HFF-Myc (cell line): ENCODE measurements around the gene PNPLA1.

ENCODE experiments used
- DNase-seq: peaks from one replicate; pipeline ENCODE4 v3.0.0-alpha.2; 2011; ENCODE audit warnings: low read depth; ENCODE audit errors: extremely low read depth
- H3K4me3 ChIP-seq: replicated peaks from 2 replicates; pipeline ENCODE4 v1.5.1; 2011; ENCODE audit warnings: low read depth, mild to moderate bottlenecking, control low read depth, low read length
- TF ChIP-seq, protein P1 (sequence below): IDR thresholded peaks from 2 replicates; pipeline ENCODE4 v1.5.1; 2012; ENCODE audit warnings: mild to moderate bottlenecking, low read depth, low read length, control low read depth; ENCODE audit errors: missing control alignments

PNPLA1 gene

DNA sequence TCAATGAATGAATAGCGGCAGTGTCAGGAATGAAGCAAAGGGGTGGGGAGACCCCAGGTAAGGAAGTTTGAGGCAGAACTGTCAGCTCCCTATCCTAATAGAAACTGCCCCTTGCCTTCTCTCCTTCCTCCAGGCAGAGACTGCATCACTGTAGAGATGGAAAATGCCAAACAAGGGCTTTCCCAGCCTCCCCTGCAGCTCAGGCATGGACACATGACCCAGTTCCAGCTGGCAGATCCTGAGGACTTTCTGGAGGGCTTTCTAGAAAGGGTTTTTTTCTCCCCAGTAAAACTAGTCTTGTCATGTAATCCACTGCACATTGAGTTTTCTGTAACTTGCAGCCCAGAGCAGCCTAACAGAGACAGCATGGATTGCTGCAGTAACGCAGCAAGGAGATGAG is 17.9 kb upstream of the PNPLA1 start:
- H3K4me3 ChIP-seq = no peak overlapping the region
- TF ChIP-seq, protein P1, sequence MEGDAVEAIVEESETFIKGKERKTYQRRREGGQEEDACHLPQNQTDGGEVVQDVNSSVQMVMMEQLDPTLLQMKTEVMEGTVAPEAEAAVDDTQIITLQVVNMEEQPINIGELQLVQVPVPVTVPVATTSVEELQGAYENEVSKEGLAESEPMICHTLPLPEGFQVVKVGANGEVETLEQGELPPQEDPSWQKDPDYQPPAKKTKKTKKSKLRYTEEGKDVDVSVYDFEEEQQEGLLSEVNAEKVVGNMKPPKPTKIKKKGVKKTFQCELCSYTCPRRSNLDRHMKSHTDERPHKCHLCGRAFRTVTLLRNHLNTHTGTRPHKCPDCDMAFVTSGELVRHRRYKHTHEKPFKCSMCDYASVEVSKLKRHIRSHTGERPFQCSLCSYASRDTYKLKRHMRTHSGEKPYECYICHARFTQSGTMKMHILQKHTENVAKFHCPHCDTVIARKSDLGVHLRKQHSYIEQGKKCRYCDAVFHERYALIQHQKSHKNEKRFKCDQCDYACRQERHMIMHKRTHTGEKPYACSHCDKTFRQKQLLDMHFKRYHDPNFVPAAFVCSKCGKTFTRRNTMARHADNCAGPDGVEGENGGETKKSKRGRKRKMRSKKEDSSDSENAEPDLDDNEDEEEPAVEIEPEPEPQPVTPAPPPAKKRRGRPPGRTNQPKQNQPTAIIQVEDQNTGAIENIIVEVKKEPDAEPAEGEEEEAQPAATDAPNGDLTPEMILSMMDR = no peak
- DNase-seq = no peak

DNA sequence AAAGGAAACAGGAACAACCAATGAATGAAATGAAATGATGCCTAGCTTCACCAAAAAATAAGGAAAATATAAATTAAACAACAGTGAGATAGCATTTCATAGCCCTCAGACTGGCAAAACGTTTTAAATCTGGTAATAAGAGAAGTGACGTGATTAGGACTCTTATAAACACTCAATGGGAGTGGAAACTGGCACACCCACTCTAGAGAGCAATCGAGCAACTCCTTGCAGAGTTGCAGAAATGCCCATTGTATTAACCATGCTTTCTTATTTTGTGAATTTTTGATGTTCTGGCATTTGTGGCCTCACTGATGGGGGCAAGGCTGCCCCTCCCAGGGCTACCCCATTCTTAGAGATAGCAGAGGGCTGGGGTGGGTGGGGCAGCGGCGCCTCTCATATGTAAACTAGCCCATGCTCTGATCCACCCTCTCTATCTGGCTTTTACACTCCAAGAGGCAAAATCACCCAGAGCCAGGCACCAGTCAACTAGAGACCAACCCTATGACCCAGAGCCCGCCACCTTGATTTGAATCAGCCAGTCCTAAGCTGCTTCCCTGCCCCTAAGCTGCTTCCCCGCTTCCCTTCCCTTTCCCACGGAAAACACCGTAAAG is 6.4 kb upstream of the PNPLA1 start:
- TF ChIP-seq, protein P1 = no peak
- no peak overlapping the region for H3K4me3 ChIP-seq
- no peak for DNase-seq

DNA sequence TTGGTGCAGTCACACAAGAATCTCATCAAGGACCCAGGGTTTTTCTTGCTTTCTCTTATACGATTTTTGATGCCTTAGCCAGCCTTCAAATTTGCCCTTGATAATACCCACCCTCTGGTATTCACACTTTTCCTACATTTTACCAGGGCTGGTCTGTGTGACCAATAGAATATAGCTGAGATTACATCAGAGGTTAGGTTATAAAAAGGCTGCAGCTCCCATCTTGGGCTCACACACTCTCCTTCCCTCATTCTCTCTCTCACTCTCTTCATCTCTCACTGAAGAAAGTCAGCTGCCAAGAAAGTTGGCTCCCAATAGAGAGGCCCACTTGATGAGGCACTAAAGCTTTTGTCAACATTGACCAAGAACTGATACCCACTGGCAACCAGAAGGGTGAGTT is 4.1 kb upstream of the PNPLA1 start:
- no peak for DNase-seq
- TF ChIP-seq, protein P1 = no peak
- no peak overlapping the region for H3K4me3 ChIP-seq

DNA sequence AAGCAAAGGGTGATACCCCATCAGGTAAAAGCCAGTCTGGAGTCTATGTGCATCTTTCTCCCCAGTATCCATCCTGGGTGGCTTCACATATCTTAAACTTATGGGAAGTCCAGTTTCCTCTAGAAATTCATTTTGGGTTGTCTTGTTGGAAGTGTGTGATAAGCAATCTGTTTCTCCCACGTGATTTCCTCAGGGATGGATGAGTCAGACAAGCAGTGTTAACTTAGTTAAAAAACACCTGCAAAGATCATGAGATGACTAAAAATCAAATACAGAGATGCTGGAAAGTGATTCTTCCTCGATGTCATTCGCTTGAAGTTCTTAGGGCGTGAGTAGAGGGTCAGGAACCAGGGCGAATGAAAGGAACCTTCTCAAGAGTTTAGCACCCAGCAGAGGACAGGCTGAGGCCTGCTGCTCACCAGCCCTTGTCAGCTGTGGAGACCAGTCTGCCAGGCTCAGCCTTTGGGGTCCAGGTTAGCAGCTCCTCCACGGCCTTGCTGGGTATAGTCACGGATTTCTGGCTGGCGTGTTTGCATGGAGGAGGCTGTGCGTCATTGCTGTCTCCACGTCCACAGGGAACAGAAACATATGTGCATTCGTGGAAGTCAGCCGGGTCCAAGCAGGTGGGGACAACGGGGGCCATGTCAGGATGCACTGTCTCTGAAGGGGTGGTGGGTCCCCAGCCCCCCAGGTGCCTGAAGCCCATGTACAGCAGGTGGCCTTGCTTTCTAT is 2.8 kb upstream of the PNPLA1 start:
- no peak overlapping the region for H3K4me3 ChIP-seq
- TF ChIP-seq, protein P1 = no peak
- DNase-seq = no peak

DNA sequence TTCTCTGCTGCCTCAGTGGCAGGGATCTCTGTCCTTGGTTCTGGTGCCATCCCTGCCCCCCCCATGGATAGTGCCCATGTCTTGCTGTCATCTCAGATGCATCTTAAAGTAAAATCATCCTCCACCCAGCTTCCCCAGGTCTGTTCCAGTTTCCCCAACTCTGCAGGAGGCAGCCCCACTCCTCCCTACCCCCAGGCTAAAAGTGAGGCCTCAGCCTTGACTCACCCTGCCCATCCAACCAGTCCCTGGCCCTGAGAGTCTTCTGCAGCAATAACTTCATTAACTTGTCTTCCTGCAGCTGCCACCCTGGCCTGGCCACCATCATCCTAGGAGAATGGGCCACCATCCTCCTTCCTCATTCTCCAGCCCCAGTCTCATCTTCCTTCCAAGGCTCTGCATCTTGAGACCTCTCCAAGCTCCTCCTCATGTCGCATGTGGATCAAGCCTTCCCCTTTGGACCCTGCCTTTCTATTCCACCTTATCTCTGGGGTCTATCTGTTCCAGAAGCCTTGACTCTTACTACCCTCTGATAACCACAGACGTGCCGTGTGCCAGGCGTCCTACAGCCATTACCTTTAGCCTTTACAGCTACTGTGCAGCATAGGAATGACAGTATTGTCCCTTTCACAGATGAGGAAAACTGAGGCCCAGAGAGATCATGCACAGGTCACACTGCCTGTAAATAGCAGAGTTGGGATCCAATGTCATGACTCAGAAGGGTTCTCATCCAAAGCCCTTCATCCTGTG is 2.0 kb upstream of the PNPLA1 start:
- no peak overlapping the region for H3K4me3 ChIP-seq
- DNase-seq = no peak
- TF ChIP-seq, protein P1 = no peak

DNA sequence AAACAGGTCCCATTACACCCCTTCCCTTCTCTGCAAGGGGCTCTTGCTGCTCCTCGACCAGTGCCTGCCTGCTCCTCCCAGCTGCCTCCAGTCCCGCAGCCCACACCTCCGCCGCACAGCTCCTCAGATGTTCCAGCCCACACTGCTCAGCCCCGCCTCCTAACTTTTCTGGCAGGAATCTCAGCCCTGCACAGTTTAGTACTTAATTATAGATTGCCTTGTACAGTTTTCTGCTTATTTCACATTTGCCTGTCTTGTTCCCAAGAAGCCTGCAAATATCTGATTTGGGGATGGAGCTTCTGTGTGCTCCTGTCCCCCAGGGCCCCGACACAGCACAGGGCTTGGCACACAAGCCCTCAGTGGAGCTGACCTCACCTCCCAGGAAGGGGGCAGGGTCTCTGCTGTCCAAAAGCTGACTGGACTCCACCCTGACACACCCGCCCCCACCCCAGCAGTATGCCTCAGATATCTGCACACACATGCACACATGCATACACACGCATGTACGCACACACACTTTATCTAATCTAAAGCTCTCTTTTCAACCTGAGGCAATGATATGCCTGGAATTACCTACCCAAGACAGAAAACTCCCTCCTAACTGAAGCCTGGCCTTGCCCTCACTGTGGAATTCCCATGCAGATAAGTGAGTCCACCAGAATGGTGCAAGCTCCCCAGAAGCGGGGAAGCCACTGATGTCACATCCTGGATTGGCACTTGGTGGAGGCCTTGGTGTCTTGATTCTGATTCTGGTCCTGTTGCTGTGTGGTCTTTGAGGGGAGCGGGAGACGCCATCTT is 1.2 kb upstream of the PNPLA1 start:
- TF ChIP-seq, protein P1 = no peak
- no peak for DNase-seq
- no peak overlapping the region for H3K4me3 ChIP-seq
